ENCODE results near the gene PLCG1.

GRCh38 chr20:41183831-41184230 lies 46.5 kb downstream of the PLCG1 start:
- TF ChIP-seq CTCF (IDR thresholded peaks at IDR 0.05), result no peak
- TF ChIP-seq ZFX (IDR thresholded peaks at IDR 0.05; ENCODE audit: borderline replicate concordance), result no peak

Data from 22Rv1 (cell line).